RWPE2 (cell line): ENCODE data around the gene TIMP4.
A peak's percentile ranks its signal among the peaks of the same experiment; 100 is the strongest.

ENCODE experiments used
- ATAC-seq: fragments of 200-7000 bp; cut with Tn5 transposase; 3 replicates; pipeline ENCODE4 v1.9.1; 2021; ENCODE audit warnings: low read depth
- DNase-seq: peaks from one replicate; pipeline ENCODE4 v3.0.0-alpha.2; 2020; ENCODE audit warnings: low spot score
- H3K27ac ChIP-seq: fragments of 450-650 bp; 2 replicates; pipeline ENCODE4 v1.5.1; 2017; ENCODE audit warnings: mild to moderate bottlenecking; ENCODE audit not compliant: poor library complexity, severe bottlenecking
- H3K27me3 ChIP-seq: fragments of 250-450 bp; sonication (Bioruptor Pico); 2 replicates; pipeline ENCODE4 v1.5.1; 2021; ENCODE audit warnings: mild to moderate bottlenecking, moderate library complexity; ENCODE audit not compliant: insufficient read depth, poor library complexity, severe bottlenecking
- H3K36me3 ChIP-seq: fragments of 250-450 bp; sonication (Bioruptor Pico); 2 replicates; pipeline ENCODE4 v1.5.1; 2020; ENCODE audit warnings: low read depth, mild to moderate bottlenecking, moderate library complexity
- H3K4me1 ChIP-seq: fragments of 250-450 bp; sonication (Bioruptor Pico); 2 replicates; pipeline ENCODE4 v1.5.1; 2021; ENCODE audit warnings: mild to moderate bottlenecking, moderate library complexity; ENCODE audit not compliant: insufficient read depth, poor library complexity, severe bottlenecking
- H3K4me3 ChIP-seq: fragments of 250-450 bp; sonication (Bioruptor Pico); 2 replicates; pipeline ENCODE4 v1.5.1; 2021; ENCODE audit warnings: mild to moderate bottlenecking, moderate library complexity; ENCODE audit not compliant: severe bottlenecking
- H3K9me3 ChIP-seq: fragments of 250-450 bp; sonication (Bioruptor Pico); 2 replicates; pipeline ENCODE4 v1.5.1; 2021; ENCODE audit warnings: mild to moderate bottlenecking, moderate library complexity; ENCODE audit not compliant: severe bottlenecking
- TF ChIP-seq, protein P1 (sequence below): fragments of 450-650 bp; IDR thresholded peaks from one replicate; pipeline ENCODE4 v1.5.1; 2017; ENCODE audit warnings: mild to moderate bottlenecking, moderate library complexity; ENCODE audit not compliant: poor library complexity, severe bottlenecking

The TIMP4 gene

DNA sequence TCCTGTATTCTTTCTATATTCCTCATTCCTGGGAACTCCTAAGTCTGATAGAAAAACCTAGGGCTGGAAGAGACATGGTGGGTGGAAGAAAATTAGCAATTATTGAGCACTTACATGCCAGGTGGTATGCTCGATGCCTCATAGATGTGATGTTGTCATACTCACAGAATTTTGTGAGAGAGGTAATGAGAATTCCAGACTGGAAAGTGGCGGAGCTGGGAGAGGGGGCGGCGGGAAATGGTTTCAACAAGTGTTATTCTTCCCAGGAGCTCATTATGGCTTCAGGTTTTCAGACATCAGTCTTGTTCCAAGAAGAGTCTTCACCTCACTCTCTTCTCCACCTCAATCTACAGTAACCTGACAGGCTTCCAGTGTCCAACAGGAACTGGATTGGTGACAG lies 16.2 kb downstream of the TIMP4 start:
- no peaks in the 10 kb centered on the region for H3K36me3 ChIP-seq
- peaks cover 9% of the 10 kb centered on the region for H3K4me1 ChIP-seq
- DNase-seq = no peak
- no peak for ATAC-seq
- no peak overlapping the region for H3K4me3 ChIP-seq
- TF ChIP-seq, protein P1, sequence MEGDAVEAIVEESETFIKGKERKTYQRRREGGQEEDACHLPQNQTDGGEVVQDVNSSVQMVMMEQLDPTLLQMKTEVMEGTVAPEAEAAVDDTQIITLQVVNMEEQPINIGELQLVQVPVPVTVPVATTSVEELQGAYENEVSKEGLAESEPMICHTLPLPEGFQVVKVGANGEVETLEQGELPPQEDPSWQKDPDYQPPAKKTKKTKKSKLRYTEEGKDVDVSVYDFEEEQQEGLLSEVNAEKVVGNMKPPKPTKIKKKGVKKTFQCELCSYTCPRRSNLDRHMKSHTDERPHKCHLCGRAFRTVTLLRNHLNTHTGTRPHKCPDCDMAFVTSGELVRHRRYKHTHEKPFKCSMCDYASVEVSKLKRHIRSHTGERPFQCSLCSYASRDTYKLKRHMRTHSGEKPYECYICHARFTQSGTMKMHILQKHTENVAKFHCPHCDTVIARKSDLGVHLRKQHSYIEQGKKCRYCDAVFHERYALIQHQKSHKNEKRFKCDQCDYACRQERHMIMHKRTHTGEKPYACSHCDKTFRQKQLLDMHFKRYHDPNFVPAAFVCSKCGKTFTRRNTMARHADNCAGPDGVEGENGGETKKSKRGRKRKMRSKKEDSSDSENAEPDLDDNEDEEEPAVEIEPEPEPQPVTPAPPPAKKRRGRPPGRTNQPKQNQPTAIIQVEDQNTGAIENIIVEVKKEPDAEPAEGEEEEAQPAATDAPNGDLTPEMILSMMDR = no peak
- no peaks in the 10 kb centered on the region for H3K9me3 ChIP-seq
- H3K27me3 ChIP-seq = no peaks in the 10 kb centered on the region
- H3K27ac ChIP-seq = no peak overlapping the region

DNA sequence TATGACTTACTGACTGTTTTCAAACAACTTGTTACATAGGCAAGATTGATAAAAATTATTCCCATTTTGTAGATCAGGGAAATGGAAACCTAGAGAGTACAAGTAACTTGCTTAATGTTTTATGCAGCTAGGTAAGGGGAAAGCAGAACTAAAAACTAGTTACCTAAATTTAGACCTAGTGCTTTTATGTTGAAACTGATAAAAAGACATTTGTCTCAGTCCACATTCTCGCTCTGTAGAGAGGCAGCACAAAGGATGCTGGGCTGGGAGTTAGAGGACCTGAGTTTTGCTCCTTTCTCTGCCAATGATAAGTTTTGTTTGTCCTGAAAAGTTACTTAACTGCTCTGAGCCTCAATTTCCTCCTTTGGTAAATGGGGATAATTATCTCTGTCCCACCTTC lies 17.4 kb downstream of the TIMP4 start:
- no peak overlapping the region for H3K27ac ChIP-seq
- no peaks in the 10 kb centered on the region for H3K36me3 ChIP-seq
- no peak for DNase-seq
- peaks cover 9% of the 10 kb centered on the region for H3K4me1 ChIP-seq
- ATAC-seq = no peak
- H3K4me3 ChIP-seq = no peak overlapping the region
- TF ChIP-seq, protein P1 = no peak
- H3K27me3 ChIP-seq = no peaks in the 10 kb centered on the region
- no peaks in the 10 kb centered on the region for H3K9me3 ChIP-seq

DNA sequence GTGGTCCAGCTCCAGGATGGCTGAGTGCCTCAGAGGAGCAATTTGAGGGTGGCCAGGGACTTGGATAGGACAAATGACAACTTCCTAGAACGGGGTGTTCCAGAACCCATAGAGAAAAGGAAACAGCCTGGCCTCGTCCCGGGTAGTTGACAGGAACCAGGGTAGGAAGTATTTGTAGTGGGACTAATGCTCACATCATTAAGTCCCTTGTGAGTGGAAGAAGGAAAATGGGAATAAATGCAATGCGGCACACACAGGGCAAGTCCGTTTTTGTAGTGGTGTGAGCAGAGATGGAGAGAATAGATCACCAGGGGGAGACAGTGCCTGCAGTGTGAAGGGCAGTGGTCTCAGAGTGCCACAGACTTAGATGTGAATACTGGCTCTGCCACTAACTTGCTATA lies 19.6 kb downstream of the TIMP4 start:
- Histone ChIP-seq H3K4me1 (peaks cover 7% of the 10 kb centered on the region), H3K27me3 (no peaks in the 10 kb centered on the region), H3K36me3 (no peaks in the 10 kb centered on the region), H3K9me3 (no peaks in the 10 kb centered on the region), H3K4me3 (no peak overlapping the region), H3K27ac (no peak overlapping the region)
- ATAC-seq = peak; percentile 76
- DNase-seq = no peak
- TF ChIP-seq, protein P1 = peak; percentile 75

DNA sequence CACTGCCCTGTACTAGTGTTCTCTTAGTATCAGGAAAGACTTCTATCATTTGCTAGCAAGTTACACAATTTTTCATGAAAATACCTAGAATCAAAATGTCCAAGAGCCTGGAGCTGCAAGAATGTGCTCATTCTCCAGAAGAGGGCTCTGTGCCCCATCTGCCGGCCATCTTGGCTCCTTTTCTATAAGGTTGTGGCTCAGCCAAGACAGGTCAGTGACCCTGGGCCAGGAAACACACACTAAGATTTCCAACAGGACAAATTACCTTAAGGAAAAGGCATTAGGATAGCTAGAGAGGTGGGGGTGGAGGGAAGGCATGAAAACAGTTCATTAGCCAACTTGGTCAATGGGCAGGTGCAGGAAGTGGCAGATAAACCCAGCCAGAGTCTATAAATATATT lies 20.7 kb downstream of the TIMP4 start:
- no peak overlapping the region for H3K4me3 ChIP-seq
- ATAC-seq (no peak), DNase-seq (no peak)
- no peak overlapping the region for H3K27ac ChIP-seq
- H3K4me1 ChIP-seq = no peaks in the 10 kb centered on the region
- no peaks in the 10 kb centered on the region for H3K27me3 ChIP-seq
- TF ChIP-seq, protein P1 = peak; percentile 65
- H3K36me3 ChIP-seq = no peaks in the 10 kb centered on the region
- H3K9me3 ChIP-seq = no peaks in the 10 kb centered on the region

DNA sequence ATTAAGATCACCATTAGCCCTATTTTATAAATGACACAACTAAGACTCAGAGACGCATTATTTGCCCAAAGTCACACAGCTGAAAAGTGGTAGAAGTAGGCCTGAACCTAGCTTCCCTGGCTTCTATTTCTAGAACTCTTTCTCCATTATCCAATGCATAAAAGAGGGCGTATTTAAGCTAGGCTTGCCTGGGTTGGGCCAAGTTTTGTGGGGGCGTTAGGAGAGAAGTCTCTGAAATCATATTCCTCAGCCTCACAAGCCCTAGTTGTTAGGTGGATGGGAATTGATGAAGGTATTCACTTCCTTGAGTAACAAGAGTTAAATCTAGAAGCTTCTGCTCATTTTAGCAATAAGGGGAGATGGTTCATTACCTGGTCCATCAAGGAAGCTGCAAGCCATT lies 22.3 kb downstream of the TIMP4 start:
- Histone ChIP-seq H3K9me3 (no peaks in the 10 kb centered on the region), H3K4me3 (no peak overlapping the region), H3K36me3 (no peaks in the 10 kb centered on the region), H3K27ac (no peak overlapping the region), H3K4me1 (no peaks in the 10 kb centered on the region), H3K27me3 (no peaks in the 10 kb centered on the region)
- TF ChIP-seq, protein P1 = no peak
- DNase-seq = no peak
- no peak for ATAC-seq
